ENCODE data around the gene ICE2. TPM values are rescaled to one million over a fixed set of nuclear protein-coding genes. Genes with fewer than 3 reads are reported as not detected.
"Not testable (repeated sequence)": the region's sequence is repeated elsewhere in the genome, so short reads cannot be mapped to it uniquely, and the experiment has no call there.

ICE2 gene
- total RNA-seq, 1 donor from 2014 or later: 41.8 TPM

DNA sequence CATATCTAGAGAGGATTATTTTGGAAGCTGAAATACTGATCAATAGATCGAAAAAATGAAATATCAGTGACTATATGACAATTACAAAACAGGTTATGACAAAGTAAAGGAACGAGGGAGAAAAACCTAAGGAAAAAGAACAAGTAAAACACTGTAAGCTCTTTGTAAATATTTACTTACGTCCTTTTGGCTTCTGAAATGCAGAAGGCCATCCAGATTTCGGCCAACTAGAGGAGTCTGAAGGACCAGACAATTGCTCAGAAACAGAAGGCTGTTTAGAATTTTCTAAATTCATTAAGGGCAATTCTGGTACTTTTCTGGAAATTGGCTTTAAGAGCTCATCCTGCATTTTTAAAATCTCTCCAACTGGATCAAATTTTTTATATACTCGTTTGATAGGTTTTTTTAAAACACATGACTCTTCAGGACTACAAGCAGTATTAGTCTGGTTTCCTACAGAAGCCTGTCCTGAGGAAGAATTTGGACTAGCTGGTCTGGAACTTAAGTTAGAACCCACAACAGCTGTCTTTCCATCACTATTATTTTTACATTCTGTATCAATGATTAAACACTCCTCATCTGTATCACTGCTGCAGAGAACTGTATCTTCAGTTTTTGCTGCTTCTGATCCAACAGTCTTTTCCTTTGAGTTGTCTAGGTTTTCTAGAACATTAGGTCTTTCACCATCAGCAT, 30.1 kb downstream of the ICE2 start:
- DNase-seq (ENCODE audit: extremely low read depth, low read depth, low spot score): no peak

GRCh38 chr15:60444289-60444912, 34.5 kb downstream of the ICE2 start:
- no peak for DNase-seq (ENCODE audit: extremely low read depth, low read depth, low spot score)

- no peak for DNase-seq (ENCODE audit: extremely low read depth, low read depth, low spot score)
Observed at GRCh38 chr15:60442763-60443162, 36.2 kb downstream of the ICE2 start.

GRCh38 chr15:60442031-60442650, 36.8 kb downstream of the ICE2 start:
- no peak for DNase-seq (ENCODE audit: extremely low read depth, low read depth, low spot score)

GRCh38 chr15:60441331-60441730, 37.6 kb downstream of the ICE2 start:
- no peak for DNase-seq (ENCODE audit: extremely low read depth, low read depth, low spot score)

GRCh38 chr15:60438646-60439045, 40.3 kb downstream of the ICE2 start:
- no peak for DNase-seq (ENCODE audit: extremely low read depth, low read depth, low spot score)

GRCh38 chr15:60428935-60429334, 50.0 kb downstream of the ICE2 start:
- no peak for DNase-seq (ENCODE audit: extremely low read depth, low read depth, low spot score)

DNA sequence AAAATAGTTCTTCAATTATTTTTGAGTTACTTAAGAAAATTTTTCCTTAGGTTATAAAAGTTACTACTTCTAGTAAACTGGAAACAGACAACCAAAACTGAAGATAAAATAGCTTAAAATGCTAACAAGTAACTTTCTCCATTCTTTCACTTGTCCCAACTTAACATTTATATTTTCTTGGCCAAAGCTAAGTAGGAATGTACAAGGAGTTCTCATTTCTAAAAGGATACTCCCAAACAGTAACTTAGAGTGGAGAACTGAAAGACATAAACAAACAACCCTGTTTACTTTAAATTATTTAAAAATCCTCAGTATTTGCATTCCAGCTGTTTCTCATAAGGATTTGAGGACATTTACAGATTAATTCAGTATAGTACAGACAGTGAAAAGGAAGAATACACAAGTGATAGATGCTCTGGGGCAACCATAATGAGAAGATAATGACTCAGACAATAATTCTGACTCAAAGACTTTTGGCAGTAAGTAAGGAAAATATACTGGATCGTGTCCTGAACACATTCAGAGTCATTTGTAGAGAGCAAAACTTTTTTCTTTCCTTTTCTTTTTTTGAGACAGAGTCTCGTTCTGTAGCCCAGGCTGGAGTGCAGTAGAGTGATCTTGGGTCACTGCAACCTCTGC, 52.0 kb downstream of the ICE2 start:
- DNase-seq (ENCODE audit: extremely low read depth, low read depth, low spot score): no peak

- DNase-seq (ENCODE audit: extremely low read depth, low read depth, low spot score): no peak
Observed at GRCh38 chr15:60425461-60425860, 53.5 kb downstream of the ICE2 start.

GRCh38 chr15:60424006-60424405, 54.9 kb downstream of the ICE2 start:
- no peak for DNase-seq (ENCODE audit: extremely low read depth, low read depth, low spot score)

- peak; percentile 54 for DNase-seq (ENCODE audit: extremely low read depth, low read depth, low spot score)
Observed at GRCh38 chr15:60423537-60423936, 55.4 kb downstream of the ICE2 start.

DNA sequence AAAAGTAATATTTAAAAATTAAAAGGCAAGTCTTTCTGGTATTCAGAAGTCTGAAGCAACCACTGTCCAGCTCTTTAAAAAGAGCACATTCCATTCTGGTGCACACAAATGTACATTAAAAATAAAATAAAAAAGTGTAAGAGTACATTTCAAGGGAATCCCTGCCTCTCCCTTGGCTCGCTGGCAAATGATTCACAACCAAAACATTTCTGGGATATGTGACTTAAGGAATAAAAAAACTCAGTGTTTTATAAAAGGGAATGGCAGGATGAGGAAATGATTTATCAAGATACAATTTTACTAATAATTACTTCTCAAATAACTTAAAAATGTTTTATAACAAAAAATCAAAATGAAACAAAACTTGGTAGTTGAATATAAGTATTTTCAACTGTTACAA, 57.4 kb downstream of the ICE2 start:
- no peak for DNase-seq (ENCODE audit: extremely low read depth, low read depth, low spot score)

DNA sequence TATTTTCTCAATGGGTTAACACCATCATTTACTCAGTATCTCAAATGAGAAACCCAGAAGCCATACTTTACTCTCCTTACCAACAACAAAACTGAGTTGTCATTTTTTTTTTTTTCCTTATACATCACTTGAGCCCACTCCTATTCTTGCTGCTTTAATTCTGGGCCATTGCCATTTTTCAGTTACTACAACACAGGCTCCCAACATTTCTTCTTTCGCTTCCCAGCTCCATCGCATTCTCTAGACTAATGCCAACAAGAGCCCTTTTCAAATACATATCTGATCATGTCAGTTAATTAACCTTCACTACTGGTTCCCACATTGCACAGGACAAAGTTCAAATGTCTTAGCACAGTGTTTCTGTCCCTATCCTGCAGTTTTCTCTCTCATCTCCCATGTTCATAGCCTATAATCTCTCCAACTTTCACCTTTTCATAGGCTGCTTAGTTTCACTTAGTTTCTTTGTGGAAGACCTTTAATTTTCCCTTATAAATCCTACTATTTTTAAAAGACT, 58.7 kb downstream of the ICE2 start:
- DNase-seq (ENCODE audit: extremely low read depth, low read depth, low spot score): no peak

DNA sequence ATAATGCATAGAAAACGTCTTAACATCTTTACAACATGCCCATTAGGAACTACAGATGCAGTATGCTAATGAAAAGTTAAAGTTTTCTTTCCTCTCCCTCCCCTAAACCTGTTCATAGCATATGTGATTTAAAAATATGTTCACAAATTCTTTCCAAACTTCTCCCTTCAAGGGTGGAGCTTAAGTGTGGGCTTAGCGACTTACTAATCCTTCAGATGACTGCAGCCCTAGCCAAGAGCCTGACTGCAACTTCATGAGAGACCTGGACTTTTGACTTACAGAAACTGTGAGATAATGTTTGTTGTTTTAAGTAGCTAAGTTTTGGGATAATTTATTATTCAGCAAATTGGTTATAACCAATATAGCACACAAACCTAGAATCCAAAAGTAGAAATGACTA, 59.2 kb downstream of the ICE2 start:
- DNase-seq (ENCODE audit: extremely low read depth, low read depth, low spot score): no peak

DNA sequence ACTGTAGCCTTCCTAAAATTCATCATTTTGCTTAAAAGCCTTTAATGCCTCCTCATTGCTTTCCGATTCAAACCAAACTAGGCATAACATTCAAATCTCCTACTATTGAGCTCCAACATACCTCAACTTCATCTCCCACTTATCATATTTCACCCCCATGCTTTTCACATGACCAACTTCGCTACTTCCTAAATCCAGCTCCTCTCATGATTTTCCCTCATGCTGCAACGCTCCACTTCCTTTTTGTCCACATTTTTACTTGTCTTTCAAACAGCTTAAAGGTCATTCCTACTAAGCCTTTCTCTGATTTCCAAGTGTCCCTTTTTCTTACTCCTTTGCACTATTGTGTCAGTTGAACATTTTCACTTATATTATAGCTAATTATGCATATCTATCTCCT, 60.8 kb downstream of the ICE2 start:
- DNase-seq (ENCODE audit: extremely low read depth, low read depth, low spot score): no peak

DNA sequence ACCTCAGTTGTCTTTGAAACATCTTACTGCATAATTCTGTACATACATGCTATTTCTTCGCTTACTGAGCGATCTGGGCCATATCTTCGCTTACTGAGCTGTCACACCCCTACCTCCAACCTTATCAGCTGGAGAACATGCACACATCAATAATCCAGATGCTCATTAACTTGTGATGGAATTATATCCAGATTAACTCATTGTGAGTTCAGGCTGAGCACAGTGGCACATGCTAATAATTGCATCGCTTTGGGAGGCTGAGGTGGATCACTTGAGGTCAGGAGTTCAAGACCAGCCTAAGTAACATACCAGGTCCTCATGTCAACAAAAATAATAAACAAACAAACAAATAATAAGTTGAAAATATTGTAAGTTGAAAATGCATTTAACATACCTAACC, 61.8 kb downstream of the ICE2 start:
- DNase-seq (ENCODE audit: extremely low read depth, low read depth, low spot score): no peak

GRCh38 chr15:60416484-60416883, 62.5 kb downstream of the ICE2 start:
- no peak for DNase-seq (ENCODE audit: extremely low read depth, low read depth, low spot score)

DNA sequence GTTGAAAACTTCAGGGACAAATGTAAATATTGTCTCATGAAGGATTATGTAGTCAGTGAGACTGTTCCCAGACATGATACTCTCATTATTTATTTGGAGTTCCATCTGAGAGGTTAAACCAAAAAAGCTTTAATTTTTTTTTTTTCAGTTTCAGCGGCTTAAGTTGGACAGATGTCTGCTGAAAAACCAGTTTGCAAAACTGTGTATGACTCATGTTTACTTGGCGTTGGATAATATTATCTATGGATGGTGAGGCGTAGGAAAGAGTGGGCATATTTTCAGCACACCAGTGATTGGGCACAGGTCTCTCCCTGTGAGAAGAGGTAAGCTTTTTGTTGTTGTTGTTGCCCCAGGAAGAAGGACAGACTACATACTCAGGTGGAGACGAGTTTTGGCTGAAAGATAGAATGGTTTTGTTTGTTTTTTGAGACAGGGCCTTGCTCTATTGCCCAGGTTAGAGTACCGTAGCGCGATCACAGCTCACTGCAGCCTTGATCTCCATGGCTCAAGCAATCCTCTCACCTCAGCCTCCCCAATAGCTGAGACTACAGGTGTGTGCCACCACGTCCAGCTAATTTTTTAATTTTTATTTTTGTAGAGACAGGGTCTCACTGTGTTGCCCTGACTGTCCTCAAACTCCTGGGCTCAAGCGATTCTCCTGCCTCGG, 64.8 kb downstream of the ICE2 start:
- no peak for DNase-seq (ENCODE audit: extremely low read depth, low read depth, low spot score)

- no peak for DNase-seq (ENCODE audit: extremely low read depth, low read depth, low spot score)
Observed at GRCh38 chr15:60413231-60413824, 65.6 kb downstream of the ICE2 start.

DNA sequence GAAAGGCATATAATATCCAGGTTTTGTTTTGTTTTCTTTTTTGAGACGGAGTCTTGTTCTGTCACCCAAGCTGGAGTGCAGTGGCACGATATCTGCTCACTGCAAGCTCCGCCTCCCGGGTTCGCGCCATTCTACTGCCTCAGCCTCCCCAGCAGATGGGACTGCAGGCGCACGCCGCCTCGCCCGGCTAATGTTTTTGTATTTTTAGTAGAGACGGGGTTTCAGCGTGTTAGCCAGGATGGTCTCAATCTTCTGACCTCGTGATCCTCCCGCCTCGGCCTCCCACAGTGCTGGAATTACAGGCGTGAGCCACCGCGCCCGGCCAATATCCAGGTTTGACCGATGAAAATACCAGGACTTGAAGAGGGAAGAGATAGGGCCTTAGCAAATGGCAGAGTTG, 66.1 kb downstream of the ICE2 start:
- not testable (repeated sequence) for DNase-seq (ENCODE audit: extremely low read depth, low read depth, low spot score)
